ENCODE results near the gene SLC31A1. TPM values are rescaled to one million over a fixed set of nuclear protein-coding genes. Genes with fewer than 3 reads are reported as not detected.

Gene SLC31A1
- total and polyA plus RNA-seq, 2 of the 8 experiments (the other 6 are each of a cell fraction or from before 2014, with no cell fraction given), result 23.9 to 40.8 TPM

- no peaks in the 10 kb centered on the region for H3K79me1 ChIP-seq (ENCODE audit: low read depth, low read length)
- peaks cover 15 to 48% (median 41%) of the 10 kb centered on the region in 4 experiments; a peak in 7 of 8 replicates for H3K36me3 ChIP-seq (ENCODE audit: control insufficient read depth in 2 of 4, insufficient read depth in 4 of 4, low read length in 3 of 4)
- WGBS, 2 experiments (ENCODE audit: extremely low coverage in 1 of 2, insufficient coverage in 1 of 2, insufficient read length in 1 of 2, insufficient replicate concordance in 2 of 2, low coverage in 1 of 2, low lambda C conversion rate in 2 of 2, missing lambda C conversion rate in 1 of 2), result 93% methylated on average over 7 of the region's 7 CpGs; no CpG with 5 or more reads in 1 of the 2 experiments
- H3K4ac ChIP-seq (replicated peaks; ENCODE audit: insufficient read length, low read depth, low read length), result no peak overlapping the region
- no peak for FAIRE-seq
- no peaks in the 10 kb centered on the region for H3K79me2 ChIP-seq (ENCODE audit: control insufficient read depth in 1 of 2, insufficient read depth in 2 of 2, low read length in 2 of 2)
- H3K18ac ChIP-seq (ENCODE audit: extremely low read depth, low read length), result no peak overlapping the region
- H2BK20ac ChIP-seq (ENCODE audit: low read length), result no peak overlapping the region
- H3K4me2 ChIP-seq (ENCODE audit: insufficient read depth in 1 of 2, low read depth in 2 of 2, low read length in 2 of 2), result no peak overlapping the region
- no peak overlapping the region for H2AFZ ChIP-seq (ENCODE audit: low read length)
- H2BK120ac ChIP-seq (replicated peaks; ENCODE audit: low read depth, low read length), result no peak overlapping the region
- peaks cover 0 to 3% of the 10 kb centered on the region in 2 experiments for H4K20me1 ChIP-seq (replicated peaks in 1 of 2; ENCODE audit: control insufficient read depth in 1 of 2, insufficient read depth in 2 of 2, low read length in 2 of 2)
- H3K9me3 ChIP-seq (ENCODE audit: insufficient read depth in 2 of 2, low read depth in 1 of 2, low read length in 1 of 2), result no peaks in the 10 kb centered on the region
- H4K8ac ChIP-seq (ENCODE audit: extremely low read depth, insufficient read depth, low read length), result no peak overlapping the region
- H3K4me3 ChIP-seq (ENCODE audit: extremely low read depth in 1 of 4, insufficient read depth in 2 of 4, low read depth in 3 of 4, low read length in 4 of 4), result no peak overlapping the region
- no peak overlapping the region for H2BK5ac ChIP-seq (ENCODE audit: low read depth, low read length)
- no peak overlapping the region for H4K91ac ChIP-seq (replicated peaks; ENCODE audit: insufficient read length, low read length)
- H3K56ac ChIP-seq (replicated peaks; ENCODE audit: insufficient read length, low read depth, low read length), result no peak overlapping the region
- H3K23me2 ChIP-seq (ENCODE audit: low read depth, low read length), result no peaks in the 10 kb centered on the region
- H2BK12ac ChIP-seq (ENCODE audit: low read depth, low read length), result no peak overlapping the region
- no peak overlapping the region for H3K27ac ChIP-seq (ENCODE audit: low read depth, low read length)
- H2AK5ac ChIP-seq (ENCODE audit: low read depth, low read length), result no peak overlapping the region
- H4K5ac ChIP-seq (ENCODE audit: insufficient read length, low read depth, low read length), result no peak overlapping the region
- H2BK15ac ChIP-seq (ENCODE audit: low read length), result no peak overlapping the region
- DNase-seq (ENCODE audit: low read depth in 1 of 2, low spot score in 2 of 2), result no peak
- H3K14ac ChIP-seq (ENCODE audit: insufficient read length), result no peak overlapping the region
- H3K4me1 ChIP-seq (replicated peaks in 1 of 4; ENCODE audit: control insufficient read depth in 3 of 4, insufficient read depth in 4 of 4, low read length in 3 of 4), result no peaks in the 10 kb centered on the region
- no peak overlapping the region for H3K9ac ChIP-seq (replicated peaks in 1 of 4; ENCODE audit: extremely low read depth in 1 of 4, low read depth in 3 of 4, low read length in 3 of 4)
- CTCF ChIA-PET (ENCODE audit: partially characterized antibody), result interaction anchor here (0.8 to 1.9 kb wide), 2 partner anchors 298 to 1312 kb away, joined by 3 to 5 read pairs; no protein-coding TSS in a partner anchor
- POLR2A ChIA-PET (ENCODE audit: partially characterized antibody), result interaction anchor here (0.5 to 2.0 kb wide), 2 partner anchors 46 to 533 kb away, joined by 3 to 6 read pairs; no protein-coding TSS in a partner anchor
- H3K23ac ChIP-seq (ENCODE audit: insufficient read length), result no peak overlapping the region
- no peaks in the 10 kb centered on the region for H3K27me3 ChIP-seq (replicated peaks in 1 of 4; ENCODE audit: control insufficient read depth in 3 of 4, extremely low read depth in 1 of 4, insufficient read depth in 3 of 4, low read length in 3 of 4)
- TF ChIP-seq ASH2L (IDR thresholded peaks at IDR 0.05; ENCODE audit: low read length), result no peak
- TF ChIP-seq RXRA (IDR thresholded peaks at IDR 0.05; ENCODE audit: insufficient read depth, low read depth, low read length), result no peak
- no peak for TF ChIP-seq SAP30 (IDR thresholded peaks at IDR 0.05; ENCODE audit: insufficient read depth, insufficient replicate concordance, low read length)
- TF ChIP-seq CHD1 (IDR thresholded peaks at IDR 0.05; ENCODE audit: low read depth, low read length), result no peak
- no peak for TF ChIP-seq POLR2AphosphoS5 (IDR thresholded peaks at IDR 0.05; ENCODE audit: low read depth, low read length)
- no peak for TF ChIP-seq EP300 (IDR thresholded peaks at IDR 0.05; ENCODE audit: borderline replicate concordance in 1 of 2, low read depth in 2 of 2, low read length in 2 of 2)
- TF ChIP-seq, protein P1, sequence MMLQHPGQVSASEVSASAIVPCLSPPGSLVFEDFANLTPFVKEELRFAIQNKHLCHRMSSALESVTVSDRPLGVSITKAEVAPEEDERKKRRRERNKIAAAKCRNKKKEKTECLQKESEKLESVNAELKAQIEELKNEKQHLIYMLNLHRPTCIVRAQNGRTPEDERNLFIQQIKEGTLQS (IDR thresholded peaks at IDR 0.05; ENCODE audit: insufficient read depth, low read depth, low read length), result no peak
- no peak for TF ChIP-seq SIX5 (IDR thresholded peaks at IDR 0.05; ENCODE audit: low read depth, low read length)
- no peak for TF ChIP-seq NANOG (IDR thresholded peaks at IDR 0.05; ENCODE audit: insufficient read depth, low read depth, low read length, poor library complexity, severe bottlenecking)
- no peak for TF ChIP-seq RNF2 (IDR thresholded peaks at IDR 0.05; ENCODE audit: borderline replicate concordance, low read depth, low read length, missing control alignments, poor library complexity, severe bottlenecking)
- no peak for TF ChIP-seq CEBPB (IDR thresholded peaks at IDR 0.05; ENCODE audit: low read depth, low read length)
Observed at GRCh38 chr9:113293285-113293878, 72.0 kb downstream of the SLC31A1 start.
